IMR-90 (cell line): ENCODE data around the gene METTL2A.
"Not testable (repeated sequence)": the region's sequence is repeated elsewhere in the genome, so short reads cannot be mapped to it uniquely, and the experiment has no call there.

Experiments
- CEBPB ChIP-seq: IDR thresholded peaks from 2 replicates; pipeline ENCODE4 v1.6.1; 2012; ENCODE audit warnings: low read depth, low read length, improper control_type of control experiment
- FOS ChIP-seq: fragments of 150-350 bp; IDR thresholded peaks from 2 replicates; pipeline ENCODE4 v1.6.1; 2016; ENCODE audit warnings: low read depth, low read length
- MAFK ChIP-seq: IDR thresholded peaks from 2 replicates; pipeline ENCODE4 v1.6.1; 2012; ENCODE audit warnings: low read depth, low read length, improper control_type of control experiment
- MXI1 ChIP-seq: IDR thresholded peaks from 2 replicates; pipeline ENCODE4 v1.6.1; 2012; ENCODE audit warnings: low read depth, mild to moderate bottlenecking, low read length, moderate library complexity, borderline replicate concordance
- POLR2A ChIP-seq: IDR thresholded peaks from 2 replicates; pipeline ENCODE4 v1.6.1; 2012; ENCODE audit warnings: mild to moderate bottlenecking, low read depth, low read length
- RAD21 ChIP-seq: IDR thresholded peaks from 2 replicates; pipeline ENCODE4 v1.6.1; 2012; ENCODE audit warnings: low read length, improper control_type of control experiment
- SMC3 ChIP-seq: fragments of 150-350 bp; IDR thresholded peaks from 2 replicates; pipeline ENCODE4 v1.6.1; 2016; ENCODE audit warnings: low read depth, mild to moderate bottlenecking, antibody characterized with exemption, low read length, moderate library complexity
- TF ChIP-seq, protein P1 (sequence below): conservative IDR thresholded peaks from 2 replicates; pipeline ENCODE4 v1.5.1; 2012; ENCODE audit warnings: mild to moderate bottlenecking, low read depth, low read length, improper control_type of control experiment

- TF ChIP-seq CEBPB, RAD21, SMC3, MXI1, FOS, POLR2A, MAFK: not testable (repeated sequence)
- TF ChIP-seq, protein P1, sequence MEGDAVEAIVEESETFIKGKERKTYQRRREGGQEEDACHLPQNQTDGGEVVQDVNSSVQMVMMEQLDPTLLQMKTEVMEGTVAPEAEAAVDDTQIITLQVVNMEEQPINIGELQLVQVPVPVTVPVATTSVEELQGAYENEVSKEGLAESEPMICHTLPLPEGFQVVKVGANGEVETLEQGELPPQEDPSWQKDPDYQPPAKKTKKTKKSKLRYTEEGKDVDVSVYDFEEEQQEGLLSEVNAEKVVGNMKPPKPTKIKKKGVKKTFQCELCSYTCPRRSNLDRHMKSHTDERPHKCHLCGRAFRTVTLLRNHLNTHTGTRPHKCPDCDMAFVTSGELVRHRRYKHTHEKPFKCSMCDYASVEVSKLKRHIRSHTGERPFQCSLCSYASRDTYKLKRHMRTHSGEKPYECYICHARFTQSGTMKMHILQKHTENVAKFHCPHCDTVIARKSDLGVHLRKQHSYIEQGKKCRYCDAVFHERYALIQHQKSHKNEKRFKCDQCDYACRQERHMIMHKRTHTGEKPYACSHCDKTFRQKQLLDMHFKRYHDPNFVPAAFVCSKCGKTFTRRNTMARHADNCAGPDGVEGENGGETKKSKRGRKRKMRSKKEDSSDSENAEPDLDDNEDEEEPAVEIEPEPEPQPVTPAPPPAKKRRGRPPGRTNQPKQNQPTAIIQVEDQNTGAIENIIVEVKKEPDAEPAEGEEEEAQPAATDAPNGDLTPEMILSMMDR, result not testable (repeated sequence)
These were observed 30.0 kb downstream of the METTL2A start for GRCh38 chr17:62453656-62454055.
